Effector memory CD8-positive, alpha-beta T cell (primary cell): Measurements from ENCODE around the gene WDR82.
A peak's percentile ranks its signal among the peaks of the same experiment; 100 is the strongest.

Experiments
- ATAC-seq: fragments of 150-1000 bp; cut with Tn5 transposase; replicated peaks from 2 replicates; pipeline ENCODE4 v1.10.0; 2021; ENCODE audit warnings: mild to moderate bottlenecking, moderate library complexity
- DNase-seq, 3 experiments: peaks; one replicate each; pipeline ENCODE4 v3.0.0; 2021
- H3K27ac Mint-ChIP-seq, 2 donors: one replicate each; pipeline ENCODE4 v1.8.0; 2022; ENCODE audit warnings: mild to moderate bottlenecking in 2 of 2, mixed read lengths in 2 of 2, moderate library complexity in 2 of 2
- H3K27me3 Mint-ChIP-seq, 2 donors: one replicate each; pipeline ENCODE4 v1.8.0; 2022; ENCODE audit warnings: mixed read lengths in 2 of 2
- H3K36me3 Mint-ChIP-seq: one replicate; pipeline ENCODE4 v1.8.0; 2022; ENCODE audit warnings: mild to moderate bottlenecking, moderate library complexity, mixed read lengths; ENCODE audit not compliant: insufficient read depth
- H3K4me1 Mint-ChIP-seq, 2 donors: one replicate each; pipeline ENCODE4 v1.8.0; 2022; ENCODE audit warnings: low read depth in 2 of 2, mixed read lengths in 2 of 2
- H3K4me3 Mint-ChIP-seq, 2 donors: one replicate each; pipeline ENCODE4 v1.8.0; 2022; ENCODE audit warnings: mild to moderate bottlenecking in 2 of 2, mixed read lengths in 2 of 2, moderate library complexity in 2 of 2
- H3K9me3 Mint-ChIP-seq, 2 donors: one replicate each; pipeline ENCODE4 v1.8.0; 2022; ENCODE audit warnings: mixed read lengths in 2 of 2

Gene WDR82

DNA sequence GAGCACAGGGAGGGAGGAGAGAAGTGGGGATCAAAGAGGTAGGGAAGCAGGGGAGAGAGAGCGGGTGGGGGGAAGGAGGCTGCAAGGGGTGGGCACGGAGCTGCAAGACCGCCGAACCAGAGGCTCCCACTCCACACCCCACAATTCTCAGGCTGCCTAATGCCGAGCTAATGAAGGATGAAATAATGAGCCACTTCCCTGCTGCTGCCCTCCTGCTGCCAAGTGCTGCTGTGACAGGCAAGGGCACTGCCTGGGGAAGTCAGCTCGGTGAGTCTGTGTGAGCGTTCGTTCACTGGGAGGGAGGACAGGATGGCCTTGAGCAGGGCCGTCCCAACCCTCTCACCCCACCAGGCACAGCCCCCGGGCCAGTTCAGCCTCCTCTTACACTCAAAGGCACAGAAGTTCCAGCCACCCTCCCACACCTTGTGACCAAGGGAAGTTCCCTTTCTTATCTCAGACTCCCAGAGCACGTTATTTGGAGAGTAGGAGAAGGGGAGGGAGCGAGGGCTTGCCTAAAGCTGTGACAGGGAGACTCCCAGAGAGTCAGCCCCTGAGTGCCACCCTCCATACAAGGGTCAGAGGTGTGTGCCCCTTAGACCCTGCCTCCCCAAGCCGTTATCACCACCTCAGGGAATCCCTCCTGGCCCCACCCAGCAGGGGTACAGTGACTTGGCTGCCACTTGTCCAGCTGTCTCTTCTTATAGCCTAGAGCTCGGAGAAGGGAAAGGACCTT, 21.6 kb upstream of the WDR82 start:
- DNase-seq, result no peak
- Mint-ChIP-seq H3K36me3 (no peaks in the 10 kb centered on the region), H3K27me3 (no peaks in the 10 kb centered on the region), H3K9me3 (no peaks in the 10 kb centered on the region), H3K4me3 (no peak overlapping the region), H3K4me1 (peaks cover 18 to 24% of the 10 kb centered on the region in 2 donors), H3K27ac (peak overlapping the region in 1 of 2 donors; percentile 84)
- ATAC-seq, result no peak

GRCh38 chr3:52299247-52299878, 20.9 kb upstream of the WDR82 start:
- no peak for ATAC-seq
- Mint-ChIP-seq H3K36me3 (no peaks in the 10 kb centered on the region), H3K9me3 (no peaks in the 10 kb centered on the region), H3K4me1 (peaks cover 16 to 24% of the 10 kb centered on the region in 2 donors), H3K4me3 (no peak overlapping the region), H3K27ac (peak overlapping the region in 1 of 2 donors; percentile 41), H3K27me3 (no peaks in the 10 kb centered on the region)
- no peak for DNase-seq

DNA sequence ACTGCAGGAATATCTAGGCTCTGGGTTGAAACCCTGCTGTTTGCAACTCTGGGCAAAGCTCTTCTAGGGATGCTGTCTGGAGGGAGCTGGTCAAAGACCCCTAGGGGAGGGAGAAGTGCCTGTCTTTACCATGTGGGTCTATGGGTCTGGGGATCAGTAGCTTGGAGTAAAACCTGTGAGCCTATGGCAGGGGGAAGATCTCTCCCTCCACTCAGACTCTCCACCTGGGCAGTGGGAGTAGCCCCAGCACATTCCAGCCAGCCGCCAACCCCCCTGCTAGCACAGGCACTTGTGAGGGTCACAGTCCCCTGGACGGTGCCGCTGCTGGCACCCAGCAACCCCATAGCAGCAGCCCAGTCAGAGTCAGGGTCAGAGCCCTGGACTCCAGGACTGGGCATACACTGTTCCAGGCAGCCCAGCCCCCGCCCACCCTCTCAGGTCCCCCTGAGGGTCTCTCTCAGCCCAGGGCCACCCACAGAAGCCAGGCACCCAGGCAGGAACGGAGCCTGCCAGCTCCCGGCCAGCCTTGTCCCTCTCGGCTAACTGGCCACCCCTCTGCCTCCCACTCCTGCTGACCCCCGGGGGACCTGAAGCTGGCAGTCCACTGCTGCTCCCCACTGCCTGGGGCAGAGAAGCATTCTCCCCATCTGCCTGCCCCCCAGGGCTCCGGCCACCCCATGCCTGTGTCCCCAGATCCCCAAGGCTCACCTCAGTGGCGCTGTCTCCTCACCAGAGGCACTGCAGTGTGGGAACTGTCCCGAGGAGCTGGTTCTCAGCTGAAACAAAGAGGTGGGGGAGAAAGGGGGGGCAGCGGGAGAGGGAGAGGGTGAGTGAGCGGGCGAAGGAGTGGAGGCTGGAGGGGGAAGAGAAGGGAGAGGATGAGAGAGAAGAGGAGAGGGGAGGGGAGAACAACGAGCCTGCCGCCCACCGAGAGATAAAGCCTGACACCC, 20.0 kb upstream of the WDR82 start:
- Mint-ChIP-seq H3K9me3 (no peaks in the 10 kb centered on the region), H3K27ac (peak overlapping the region in 1 of 2 donors; percentile 41), H3K4me3 (no peak overlapping the region), H3K27me3 (no peaks in the 10 kb centered on the region), H3K36me3 (no peaks in the 10 kb centered on the region), H3K4me1 (peaks cover 16 to 24% of the 10 kb centered on the region in 2 donors)
- no peak for ATAC-seq
- no peak for DNase-seq

DNA sequence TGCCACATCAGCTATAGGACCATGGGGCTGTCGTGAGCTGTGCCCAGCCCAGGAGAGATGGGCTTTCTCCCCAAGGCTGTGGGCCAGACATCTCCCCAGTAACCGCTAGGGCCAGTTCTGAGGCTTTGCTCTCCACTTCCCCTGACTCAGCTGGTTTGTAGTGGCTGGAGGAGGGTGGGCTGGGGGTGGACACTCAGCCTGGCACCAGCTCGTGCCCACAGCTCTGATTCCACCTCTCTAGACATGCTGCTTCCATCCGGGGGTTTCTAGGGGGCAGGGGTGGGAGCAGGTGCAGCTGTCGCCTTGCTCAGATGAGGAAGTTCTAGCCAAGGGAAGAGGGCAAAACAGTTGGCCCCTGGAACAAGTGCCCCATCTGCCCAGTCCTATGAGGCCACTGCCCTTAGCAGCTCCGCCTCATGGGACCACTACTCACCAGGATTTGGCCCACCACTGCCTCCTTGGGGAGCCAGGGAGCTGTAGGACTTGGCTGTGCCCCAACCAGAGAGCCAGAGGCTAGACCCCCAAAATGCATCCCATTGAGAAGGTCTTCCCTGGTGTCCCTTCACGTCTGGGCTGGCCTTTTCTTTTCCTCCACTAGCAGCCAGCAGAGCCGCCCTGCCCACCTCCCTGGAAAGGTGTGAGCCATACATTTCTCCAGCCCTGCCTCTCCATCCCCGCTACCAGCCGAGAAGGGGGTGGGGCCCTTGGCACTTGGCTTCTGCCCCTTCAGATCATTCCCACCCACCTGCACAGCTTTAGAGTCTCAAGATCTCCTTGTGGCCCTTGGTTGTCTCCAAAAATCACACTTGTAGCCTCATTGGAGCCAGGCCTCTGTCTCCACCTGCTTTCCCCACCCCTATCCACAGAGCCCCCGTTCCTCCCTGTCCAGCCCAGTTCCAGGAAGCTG, 19.0 kb upstream of the WDR82 start:
- no peak for DNase-seq
- H3K27ac Mint-ChIP-seq, result no peak overlapping the region

DNA sequence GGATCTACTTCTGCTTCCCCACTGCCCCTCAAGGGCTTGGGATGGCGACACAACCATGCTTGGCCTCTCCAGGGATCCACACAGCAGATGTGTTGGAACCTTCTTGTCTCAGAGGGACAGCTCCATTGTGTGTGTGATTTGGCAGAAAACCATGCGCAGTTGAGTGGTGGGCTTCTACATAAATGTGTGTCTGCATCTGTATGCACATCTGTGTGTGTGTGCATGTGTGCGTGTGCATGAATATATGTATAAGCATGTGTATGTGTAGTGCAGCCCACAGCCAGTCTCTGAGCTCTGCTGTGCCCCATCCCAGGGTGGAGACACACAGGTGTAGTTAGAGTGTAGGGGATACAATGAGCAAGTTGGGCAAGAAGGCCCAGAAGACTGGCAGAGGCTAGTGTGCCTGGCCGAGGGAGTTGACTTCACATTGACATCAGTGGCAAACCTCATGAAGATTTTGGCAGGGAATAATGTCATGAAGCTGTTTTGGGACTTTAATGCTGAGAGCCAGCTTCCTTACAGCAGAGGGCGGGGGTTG, 17.3 kb upstream of the WDR82 start:
- H3K27me3 Mint-ChIP-seq, result no peaks in the 10 kb centered on the region
- H3K27ac Mint-ChIP-seq, result peak overlapping the region in 1 of 2 donors; percentile 25
- no peak overlapping the region for H3K4me3 Mint-ChIP-seq
- H3K36me3 Mint-ChIP-seq, result peaks cover 16% of the 10 kb centered on the region
- no peak for DNase-seq
- ATAC-seq, result no peak
- H3K9me3 Mint-ChIP-seq, result no peaks in the 10 kb centered on the region
- H3K4me1 Mint-ChIP-seq, result peaks cover 15 to 27% of the 10 kb centered on the region in 2 donors

More for the DNA sequence above, 19.0 kb upstream of the WDR82 start:
- Mint-ChIP-seq H3K9me3 (no peaks in the 10 kb centered on the region), H3K27me3 (no peaks in the 10 kb centered on the region), H3K36me3 (peaks cover 7% of the 10 kb centered on the region), H3K4me3 (no peak overlapping the region), H3K4me1 (peaks cover 11 to 20% of the 10 kb centered on the region in 2 donors)
- ATAC-seq, result no peak

- DNase-seq (no peak), ATAC-seq (no peak)
- Mint-ChIP-seq H3K36me3 (peaks cover 19% of the 10 kb centered on the region), H3K27me3 (no peaks in the 10 kb centered on the region), H3K4me1 (peaks cover 15 to 27% of the 10 kb centered on the region in 2 donors), H3K9me3 (no peaks in the 10 kb centered on the region), H3K4me3 (no peak overlapping the region), H3K27ac (no peak overlapping the region)
These were observed 16.1 kb upstream of the WDR82 start for GRCh38 chr3:52294320-52295150.

GRCh38 chr3:52293491-52294319, 15.3 kb upstream of the WDR82 start:
- Mint-ChIP-seq H3K27ac (no peak overlapping the region), H3K4me3 (no peak overlapping the region), H3K9me3 (no peaks in the 10 kb centered on the region), H3K4me1 (peaks cover 12 to 30% of the 10 kb centered on the region in 2 donors), H3K36me3 (peaks cover 20% of the 10 kb centered on the region), H3K27me3 (no peaks in the 10 kb centered on the region)
- DNase-seq, result no peak
- ATAC-seq, result no peak

- H3K27me3 Mint-ChIP-seq, result no peaks in the 10 kb centered on the region
- H3K9me3 Mint-ChIP-seq, result no peaks in the 10 kb centered on the region
- peak overlapping the region in 1 of 2 donors; percentile 11 for H3K27ac Mint-ChIP-seq
- peaks cover 15 to 29% of the 10 kb centered on the region in 2 donors for H3K4me1 Mint-ChIP-seq
- H3K4me3 Mint-ChIP-seq, result no peak overlapping the region
- peaks cover 29% of the 10 kb centered on the region for H3K36me3 Mint-ChIP-seq
- ATAC-seq (no peak), DNase-seq (no peak)
These were observed 14.0 kb upstream of the WDR82 start for GRCh38 chr3:52292247-52293065.

DNA sequence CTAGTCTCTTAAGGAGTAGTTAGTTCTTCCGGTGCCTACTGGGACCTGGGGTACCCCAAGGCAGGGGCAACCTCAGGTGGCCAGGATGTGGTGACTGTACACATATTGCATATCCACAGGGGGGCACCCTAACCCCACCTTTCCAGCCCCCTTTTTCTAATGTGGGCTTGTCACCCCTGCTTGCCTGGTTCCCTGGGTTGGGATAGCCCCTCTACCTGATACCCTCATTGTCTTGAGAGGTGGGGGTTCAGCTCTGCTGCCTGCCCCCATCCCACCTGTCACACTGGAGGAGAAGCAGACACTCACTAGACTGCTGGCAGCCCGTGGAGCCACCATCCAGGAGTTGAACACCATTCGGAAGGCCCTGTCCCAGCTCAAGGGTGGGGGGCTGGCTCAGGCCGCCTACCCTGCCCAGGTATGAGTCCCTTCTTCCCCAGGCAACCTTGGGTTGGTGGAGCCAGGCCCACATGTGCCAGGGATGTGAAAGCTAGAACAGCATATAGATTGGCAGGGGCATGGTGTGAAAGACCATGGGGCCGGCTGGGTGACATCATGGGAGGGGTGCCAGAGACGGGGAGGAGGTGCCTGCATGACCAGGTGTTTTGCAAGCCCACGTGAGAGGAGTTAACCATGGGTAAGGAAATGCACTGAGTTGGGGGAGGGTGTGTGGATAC, 13.2 kb upstream of the WDR82 start:
- Mint-ChIP-seq H3K27me3 (no peaks in the 10 kb centered on the region), H3K27ac (peak overlapping the region in 1 of 2 donors; percentile 11), H3K36me3 (peaks cover 33% of the 10 kb centered on the region), H3K9me3 (no peaks in the 10 kb centered on the region), H3K4me1 (peaks cover 19 to 33% of the 10 kb centered on the region in 2 donors), H3K4me3 (no peak overlapping the region)
- ATAC-seq, result no peak
- peak; percentile 27 to 47 (median 35) for DNase-seq
